ENCODE measurements around the gene MESP1.

DNA sequence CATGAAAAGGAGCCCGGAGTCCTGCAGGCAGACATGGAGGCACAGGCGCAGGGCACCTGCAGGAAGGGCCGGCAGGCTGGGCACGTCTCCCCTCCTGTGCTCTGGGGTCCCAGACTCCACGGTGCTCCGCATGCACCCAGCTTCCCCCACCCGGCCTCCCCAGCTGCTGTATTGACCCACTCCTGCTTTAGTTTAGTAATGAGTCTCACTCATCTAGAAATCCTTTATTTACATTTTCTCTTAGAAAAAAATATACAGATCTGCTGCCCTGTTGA is 33.6 kb upstream of the MESP1 start:
- TF ChIP-seq CTCF (IDR thresholded peaks at IDR 0.05): no peak
- TF ChIP-seq POLR2A (IDR thresholded peaks at IDR 0.05): no peak
